Glutamatergic neuron (in vitro differentiated cells): ENCODE measurements around the gene KCNJ13. TPM values are rescaled to one million over a fixed set of nuclear protein-coding genes. Genes with fewer than 3 reads are reported as not detected.

Source experiments
- DNase-seq: peaks from one replicate; pipeline ENCODE4 v3.0.0; 2022
- H3K27ac Mint-ChIP-seq: one replicate; pipeline ENCODE4 v1.8.0; 2020; ENCODE audit warnings: mild to moderate bottlenecking, mixed read lengths, inconsistent platforms; ENCODE audit not compliant: unreplicated experiment
- H3K27me3 Mint-ChIP-seq: one replicate; pipeline ENCODE4 v1.8.0; 2020; ENCODE audit warnings: mild to moderate bottlenecking, moderate library complexity, mixed read lengths, inconsistent platforms; ENCODE audit not compliant: unreplicated experiment
- H3K36me3 Mint-ChIP-seq: one replicate; pipeline ENCODE4 v1.8.0; 2020; ENCODE audit warnings: mild to moderate bottlenecking, mixed read lengths, inconsistent platforms; ENCODE audit not compliant: unreplicated experiment
- H3K4me1 Mint-ChIP-seq: one replicate; pipeline ENCODE4 v1.8.0; 2020; ENCODE audit warnings: mild to moderate bottlenecking, low read depth, mixed read lengths, inconsistent platforms; ENCODE audit not compliant: unreplicated experiment
- H3K4me3 Mint-ChIP-seq: one replicate; pipeline ENCODE4 v1.8.0; 2020; ENCODE audit warnings: mild to moderate bottlenecking, mixed read lengths, inconsistent platforms; ENCODE audit not compliant: unreplicated experiment
- H3K9me3 Mint-ChIP-seq: one replicate; pipeline ENCODE4 v1.8.0; 2020; ENCODE audit warnings: mild to moderate bottlenecking, moderate library complexity, mixed read lengths, inconsistent platforms; ENCODE audit not compliant: unreplicated experiment
- total RNA-seq: library from RNA; stranded (reverse); fragmentation: NEBNext Ultra II Directional; extraction: Animal tissue kit (Norgen Biotek cat#: 25700); gene quantifications from one replicate; pipeline ENCODE4 v1.2.1, GENCODE V29; 2021; ENCODE audit not compliant: unreplicated experiment
- TF ChIP-seq, protein P1 (sequence below): fragments of 200-600 bp; sonication (generic); IDR thresholded peaks from one replicate; pipeline ENCODE4 v1.5.0; 2021; ENCODE audit not compliant: partially characterized antibody, unreplicated experiment

The KCNJ13 gene
- total RNA-seq, 1 donor from 2014 or later = not detected

DNA sequence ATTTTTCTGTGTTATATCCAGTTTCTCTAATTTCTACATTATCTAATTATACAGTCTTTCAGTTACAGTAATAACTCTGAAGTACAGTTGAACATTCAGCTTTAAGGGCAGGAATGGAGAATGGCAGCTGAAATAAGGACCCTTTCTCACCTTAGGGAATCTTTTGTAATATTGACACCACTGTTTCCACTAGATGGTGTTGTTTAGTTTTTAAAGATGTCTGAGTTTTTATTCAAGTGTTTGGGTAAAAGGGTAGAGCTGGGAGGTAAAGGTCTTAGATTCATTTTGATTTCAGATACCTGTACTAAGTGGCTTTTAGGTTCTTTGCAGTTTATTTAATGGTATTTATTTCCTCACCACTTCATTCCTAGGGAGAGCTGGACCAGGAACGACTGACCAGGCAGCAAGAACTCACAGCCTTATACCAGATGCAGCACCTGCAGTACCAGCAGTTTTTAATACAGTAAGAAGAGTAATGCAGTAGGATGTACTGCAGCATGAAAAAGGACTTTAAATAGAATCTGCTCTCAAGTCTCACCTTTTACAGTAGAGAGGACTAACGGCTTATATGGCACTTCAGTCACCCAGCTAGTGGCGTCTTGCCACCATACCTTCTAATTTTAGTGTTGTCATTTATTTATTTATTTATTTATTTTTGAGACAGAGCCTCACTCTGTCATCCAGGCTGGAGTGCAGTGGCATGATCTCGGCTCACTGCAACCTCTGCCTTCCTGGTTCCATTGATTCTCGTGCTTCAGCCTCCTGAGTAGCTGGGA lies 33.2 kb upstream of the KCNJ13 start:
- no peaks in the 10 kb centered on the region for H3K9me3 Mint-ChIP-seq
- H3K27me3 Mint-ChIP-seq = peaks cover 2% of the 10 kb centered on the region
- DNase-seq = no peak
- H3K36me3 Mint-ChIP-seq = no peaks in the 10 kb centered on the region
- TF ChIP-seq, protein P1, sequence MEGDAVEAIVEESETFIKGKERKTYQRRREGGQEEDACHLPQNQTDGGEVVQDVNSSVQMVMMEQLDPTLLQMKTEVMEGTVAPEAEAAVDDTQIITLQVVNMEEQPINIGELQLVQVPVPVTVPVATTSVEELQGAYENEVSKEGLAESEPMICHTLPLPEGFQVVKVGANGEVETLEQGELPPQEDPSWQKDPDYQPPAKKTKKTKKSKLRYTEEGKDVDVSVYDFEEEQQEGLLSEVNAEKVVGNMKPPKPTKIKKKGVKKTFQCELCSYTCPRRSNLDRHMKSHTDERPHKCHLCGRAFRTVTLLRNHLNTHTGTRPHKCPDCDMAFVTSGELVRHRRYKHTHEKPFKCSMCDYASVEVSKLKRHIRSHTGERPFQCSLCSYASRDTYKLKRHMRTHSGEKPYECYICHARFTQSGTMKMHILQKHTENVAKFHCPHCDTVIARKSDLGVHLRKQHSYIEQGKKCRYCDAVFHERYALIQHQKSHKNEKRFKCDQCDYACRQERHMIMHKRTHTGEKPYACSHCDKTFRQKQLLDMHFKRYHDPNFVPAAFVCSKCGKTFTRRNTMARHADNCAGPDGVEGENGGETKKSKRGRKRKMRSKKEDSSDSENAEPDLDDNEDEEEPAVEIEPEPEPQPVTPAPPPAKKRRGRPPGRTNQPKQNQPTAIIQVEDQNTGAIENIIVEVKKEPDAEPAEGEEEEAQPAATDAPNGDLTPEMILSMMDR = no peak
- no peak overlapping the region for H3K4me3 Mint-ChIP-seq
- no peak overlapping the region for H3K27ac Mint-ChIP-seq
- no peaks in the 10 kb centered on the region for H3K4me1 Mint-ChIP-seq

DNA sequence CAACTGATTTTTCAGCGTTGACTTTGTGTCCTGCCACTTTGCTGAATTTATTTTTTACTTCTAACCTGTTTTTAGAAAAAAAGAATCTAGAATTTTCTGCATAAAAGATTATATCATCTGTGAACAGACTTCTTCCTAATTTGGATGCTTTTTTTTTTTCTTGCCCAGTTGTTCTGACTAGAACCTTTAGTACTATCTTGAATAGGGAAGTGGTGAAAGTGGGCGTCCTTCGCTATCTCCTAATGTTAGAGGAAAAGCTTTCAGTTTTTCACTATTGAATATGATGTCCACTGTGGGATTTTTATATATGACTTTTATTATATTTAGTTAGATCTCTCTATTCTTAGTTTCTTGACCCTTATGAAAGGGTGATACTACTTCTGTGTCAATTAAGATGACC lies 25.7 kb upstream of the KCNJ13 start:
- Mint-ChIP-seq H3K27me3 (peaks cover 2% of the 10 kb centered on the region), H3K4me3 (no peak overlapping the region), H3K36me3 (no peaks in the 10 kb centered on the region), H3K27ac (no peak overlapping the region), H3K9me3 (no peaks in the 10 kb centered on the region), H3K4me1 (no peaks in the 10 kb centered on the region)
- DNase-seq = no peak
- TF ChIP-seq, protein P1 = no peak

DNA sequence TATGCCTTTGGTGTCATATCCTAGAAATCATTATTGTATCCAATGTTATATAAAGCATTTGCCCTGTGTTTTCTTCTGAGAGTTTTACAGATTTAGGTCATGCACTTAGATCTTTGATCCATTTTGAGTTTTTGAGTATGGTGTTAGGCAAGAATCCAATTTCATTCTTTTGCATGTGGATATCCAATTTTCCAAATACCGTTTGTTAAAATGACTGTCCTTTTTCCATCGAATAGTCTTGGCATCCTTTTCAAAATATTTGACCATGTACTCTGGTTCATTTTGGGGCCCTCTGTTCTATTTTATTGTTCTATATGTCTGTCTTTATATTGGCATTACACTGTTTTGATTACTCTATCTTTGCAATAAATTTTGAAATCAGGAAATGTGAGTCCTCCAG lies 23.8 kb upstream of the KCNJ13 start:
- Mint-ChIP-seq H3K27ac (no peak overlapping the region), H3K36me3 (no peaks in the 10 kb centered on the region), H3K4me3 (no peak overlapping the region), H3K9me3 (no peaks in the 10 kb centered on the region), H3K4me1 (no peaks in the 10 kb centered on the region), H3K27me3 (no peaks in the 10 kb centered on the region)
- no peak for DNase-seq
- TF ChIP-seq, protein P1 = no peak

DNA sequence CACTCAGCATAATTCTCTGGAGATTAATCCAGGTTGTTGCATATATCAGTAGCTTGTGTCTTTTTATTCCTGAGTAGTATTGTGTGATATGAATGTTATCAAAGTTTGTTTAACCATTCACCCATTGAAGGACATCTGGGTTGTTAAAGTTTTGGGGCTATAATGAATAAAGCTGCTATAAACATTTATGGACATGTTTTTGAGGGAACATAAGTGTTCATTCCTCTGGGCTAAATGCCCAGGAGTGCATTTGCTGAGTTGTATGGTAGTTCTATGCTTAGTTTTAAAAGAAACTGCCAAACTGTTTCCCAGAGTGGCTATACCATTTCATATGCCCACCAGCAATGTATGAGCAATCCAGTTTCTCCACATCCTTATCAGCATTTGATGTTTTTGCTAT lies 21.8 kb upstream of the KCNJ13 start:
- no peaks in the 10 kb centered on the region for H3K27me3 Mint-ChIP-seq
- H3K36me3 Mint-ChIP-seq = no peaks in the 10 kb centered on the region
- DNase-seq = no peak
- no peaks in the 10 kb centered on the region for H3K4me1 Mint-ChIP-seq
- H3K27ac Mint-ChIP-seq = no peak overlapping the region
- no peak overlapping the region for H3K4me3 Mint-ChIP-seq
- H3K9me3 Mint-ChIP-seq = no peaks in the 10 kb centered on the region
- TF ChIP-seq, protein P1 = no peak

DNA sequence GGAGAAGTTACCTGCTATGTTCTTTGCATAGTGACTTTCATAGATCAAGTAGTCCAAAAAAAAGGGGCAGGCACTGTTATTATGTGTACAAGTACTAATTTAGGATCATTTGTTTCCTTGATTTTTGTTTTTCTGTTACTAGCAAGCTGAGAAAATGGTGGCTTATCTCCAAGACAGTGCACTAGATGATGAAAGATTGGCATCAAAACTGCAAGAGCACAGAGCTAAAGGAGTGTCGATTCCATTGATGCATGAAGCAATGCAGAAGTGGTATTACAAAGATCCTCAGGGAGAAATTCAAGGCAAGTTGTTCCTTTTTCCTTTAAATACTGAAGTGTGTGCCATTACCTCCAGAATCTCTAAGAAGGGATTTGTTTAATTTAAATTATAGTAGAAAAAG lies 19.6 kb upstream of the KCNJ13 start:
- Mint-ChIP-seq H3K27me3 (no peaks in the 10 kb centered on the region), H3K9me3 (no peaks in the 10 kb centered on the region), H3K4me1 (no peaks in the 10 kb centered on the region), H3K4me3 (no peak overlapping the region), H3K27ac (no peak overlapping the region), H3K36me3 (no peaks in the 10 kb centered on the region)
- no peak for DNase-seq
- TF ChIP-seq, protein P1 = no peak
